ENCODE results near the gene DMRTB1.

The DMRTB1 gene

DNA sequence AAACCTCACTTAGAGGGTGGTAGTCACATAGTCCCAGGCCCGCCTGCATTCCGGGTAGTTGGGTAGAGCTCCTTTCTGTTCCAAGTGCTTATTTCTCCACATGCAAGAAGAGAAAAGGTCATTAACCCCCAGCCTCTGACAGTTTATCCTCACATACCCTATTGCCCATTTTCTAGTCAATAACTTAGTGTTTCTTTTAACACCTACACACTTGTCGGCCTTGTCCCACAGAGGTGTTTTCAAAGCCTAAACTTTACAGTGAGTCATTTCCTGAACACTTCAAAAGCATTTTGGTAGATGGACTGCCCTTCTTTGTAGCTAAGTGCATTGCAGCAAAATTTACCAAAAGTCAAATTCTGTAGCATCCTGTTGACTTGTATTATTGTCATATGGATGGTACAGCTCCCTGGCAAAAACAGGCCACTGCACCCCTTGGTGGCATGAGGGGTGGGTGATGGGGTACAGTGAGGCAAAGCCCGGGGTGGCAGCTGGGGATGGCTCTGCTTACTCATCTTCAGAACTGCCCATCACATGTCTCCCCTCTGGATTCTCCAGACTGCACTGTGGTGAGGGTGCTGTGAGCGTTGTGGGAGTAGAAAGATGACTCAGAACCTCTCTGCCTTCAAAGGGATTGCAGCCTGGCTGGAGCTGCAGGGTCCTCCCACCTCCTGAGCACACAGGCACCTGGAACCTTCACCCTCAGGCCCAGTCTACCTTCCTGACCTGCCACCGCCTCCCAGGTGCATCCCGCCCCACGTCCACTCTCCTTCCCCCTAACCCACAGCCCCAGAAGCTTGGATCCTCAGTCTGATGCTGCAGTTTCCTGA, 45.8 kb upstream of the DMRTB1 start:
- peak; percentile 40 for DNase-seq (ENCODE audit: low read depth)
- no peak overlapping the region for H3K4me3 ChIP-seq (ENCODE audit: control insufficient read depth, low read depth, low read length)
- TF ChIP-seq, protein P1, sequence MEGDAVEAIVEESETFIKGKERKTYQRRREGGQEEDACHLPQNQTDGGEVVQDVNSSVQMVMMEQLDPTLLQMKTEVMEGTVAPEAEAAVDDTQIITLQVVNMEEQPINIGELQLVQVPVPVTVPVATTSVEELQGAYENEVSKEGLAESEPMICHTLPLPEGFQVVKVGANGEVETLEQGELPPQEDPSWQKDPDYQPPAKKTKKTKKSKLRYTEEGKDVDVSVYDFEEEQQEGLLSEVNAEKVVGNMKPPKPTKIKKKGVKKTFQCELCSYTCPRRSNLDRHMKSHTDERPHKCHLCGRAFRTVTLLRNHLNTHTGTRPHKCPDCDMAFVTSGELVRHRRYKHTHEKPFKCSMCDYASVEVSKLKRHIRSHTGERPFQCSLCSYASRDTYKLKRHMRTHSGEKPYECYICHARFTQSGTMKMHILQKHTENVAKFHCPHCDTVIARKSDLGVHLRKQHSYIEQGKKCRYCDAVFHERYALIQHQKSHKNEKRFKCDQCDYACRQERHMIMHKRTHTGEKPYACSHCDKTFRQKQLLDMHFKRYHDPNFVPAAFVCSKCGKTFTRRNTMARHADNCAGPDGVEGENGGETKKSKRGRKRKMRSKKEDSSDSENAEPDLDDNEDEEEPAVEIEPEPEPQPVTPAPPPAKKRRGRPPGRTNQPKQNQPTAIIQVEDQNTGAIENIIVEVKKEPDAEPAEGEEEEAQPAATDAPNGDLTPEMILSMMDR (IDR thresholded peaks at IDR 0.05; ENCODE audit: control insufficient read depth, insufficient read depth, low read depth, low read length, missing control alignments): no peak

DNA sequence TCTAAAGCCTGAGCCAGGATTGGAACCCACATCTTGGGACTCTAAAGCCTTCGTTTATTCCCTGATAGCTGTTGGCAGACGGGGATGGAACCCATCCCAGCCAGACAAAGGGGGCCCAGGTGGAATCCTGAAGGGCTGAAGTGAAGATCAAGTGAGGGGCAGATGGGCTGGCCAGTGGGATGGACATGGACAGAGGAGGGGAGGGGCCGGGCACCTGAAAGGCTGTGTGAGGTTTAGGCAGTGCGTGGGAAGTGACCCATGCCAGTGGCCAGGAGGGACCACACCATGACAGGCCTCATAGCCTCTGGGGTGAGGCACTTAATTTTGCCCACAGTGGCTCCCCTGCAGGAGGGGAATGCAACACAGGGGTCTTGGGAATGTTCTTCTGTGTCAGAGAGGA, 44.6 kb upstream of the DMRTB1 start:
- no peak for DNase-seq (ENCODE audit: low read depth)
- TF ChIP-seq, protein P1 (IDR thresholded peaks at IDR 0.05; ENCODE audit: control insufficient read depth, insufficient read depth, low read depth, low read length, missing control alignments): no peak

DNA sequence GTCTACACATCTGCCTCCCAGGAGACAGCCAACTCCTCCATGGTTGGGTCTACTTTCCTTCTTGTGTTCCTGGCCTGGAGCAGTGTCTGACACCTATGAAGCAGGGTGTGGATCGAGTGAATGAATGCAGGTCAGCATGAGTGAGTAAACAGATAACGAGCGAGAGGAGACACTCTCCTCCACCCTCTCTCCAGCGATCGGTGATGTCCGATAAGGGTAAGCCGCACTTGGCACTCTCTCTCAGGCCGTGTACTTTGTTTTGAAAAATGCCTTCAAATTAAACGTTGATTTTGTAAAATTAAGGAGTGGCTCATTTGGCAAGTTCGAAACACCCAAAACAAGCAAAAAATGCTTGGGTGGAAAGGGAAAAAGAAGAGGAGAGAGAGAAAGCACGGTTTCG, 43.8 kb upstream of the DMRTB1 start:
- H3K4me3 ChIP-seq (ENCODE audit: control insufficient read depth, low read depth, low read length): no peak overlapping the region
- TF ChIP-seq, protein P1 (IDR thresholded peaks at IDR 0.05; ENCODE audit: control insufficient read depth, insufficient read depth, low read depth, low read length, missing control alignments): no peak
- DNase-seq (ENCODE audit: low read depth): no peak

More for the DNA sequence above, 44.6 kb upstream of the DMRTB1 start:
- H3K4me3 ChIP-seq (ENCODE audit: control insufficient read depth, low read depth, low read length): no peak overlapping the region

DNA sequence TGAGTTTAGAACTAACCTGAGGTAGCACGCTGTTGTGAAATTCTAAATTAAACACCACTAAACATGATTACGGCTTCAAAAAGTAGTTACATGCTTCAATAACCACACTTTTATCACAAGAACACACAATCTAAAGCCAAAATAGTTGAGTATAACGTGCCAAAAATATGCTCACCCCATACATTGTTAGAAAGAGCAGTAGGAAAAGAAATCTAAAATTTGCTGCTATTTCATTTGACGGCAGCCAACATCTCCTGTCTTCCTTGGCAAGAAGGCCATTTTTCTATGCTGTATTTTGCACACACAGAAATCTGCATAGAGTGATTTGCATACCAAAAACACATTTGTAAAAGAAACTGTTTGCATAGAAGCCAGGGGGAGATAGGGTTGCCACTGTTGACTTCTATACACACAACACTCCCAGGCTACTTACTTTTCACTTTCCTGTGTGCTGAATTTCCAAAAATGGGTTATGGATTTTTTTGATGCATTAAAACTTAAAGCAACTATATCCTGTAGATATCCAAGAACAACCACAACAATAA, 42.9 kb upstream of the DMRTB1 start:
- H3K4me3 ChIP-seq (ENCODE audit: control insufficient read depth, low read depth, low read length): no peak overlapping the region
- TF ChIP-seq, protein P1 (IDR thresholded peaks at IDR 0.05; ENCODE audit: control insufficient read depth, insufficient read depth, low read depth, low read length, missing control alignments): no peak
- DNase-seq (ENCODE audit: low read depth): no peak

DNA sequence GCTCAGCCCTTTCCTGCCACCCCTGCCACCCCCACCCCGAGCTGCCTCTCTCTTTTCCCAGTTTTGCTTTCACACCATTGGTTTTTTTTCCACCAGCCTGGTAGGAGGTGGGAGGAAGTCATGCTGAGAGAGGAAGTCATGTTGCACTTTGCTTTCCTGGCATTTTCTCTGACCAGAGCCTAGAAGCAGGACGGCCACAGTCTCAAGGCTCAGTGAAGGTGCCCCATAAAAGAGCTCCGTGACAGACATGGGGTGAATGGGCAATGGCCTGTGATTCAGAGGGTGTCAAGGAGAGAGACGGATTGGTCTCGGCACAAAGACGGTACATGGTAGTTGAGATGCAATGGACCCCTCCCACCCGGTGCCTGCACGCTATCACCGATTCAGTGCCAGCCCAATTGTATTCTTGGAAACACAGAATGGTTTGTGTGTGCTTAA, 42.1 kb upstream of the DMRTB1 start:
- no peak for DNase-seq (ENCODE audit: low read depth)
- TF ChIP-seq, protein P1 (IDR thresholded peaks at IDR 0.05; ENCODE audit: control insufficient read depth, insufficient read depth, low read depth, low read length, missing control alignments): no peak

DNA sequence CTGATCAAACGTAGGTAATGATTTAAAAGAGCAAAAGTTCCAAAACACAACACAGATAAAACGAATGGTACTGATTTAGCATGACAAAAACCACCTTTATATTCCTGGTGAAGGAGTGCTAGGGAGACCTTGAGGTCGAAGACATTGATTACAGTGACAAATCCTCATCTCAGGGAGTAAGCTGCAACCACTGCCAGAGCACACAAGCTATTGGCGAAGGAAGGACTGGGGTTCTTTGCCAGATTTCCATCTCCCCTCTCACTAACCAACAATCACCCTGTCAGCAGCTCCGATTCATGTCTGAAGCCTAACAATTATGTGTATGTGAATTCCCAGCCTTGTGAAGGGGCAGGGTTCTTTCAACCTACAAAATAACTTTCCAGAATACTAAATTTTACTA, 40.2 kb upstream of the DMRTB1 start:
- DNase-seq (ENCODE audit: low read depth): no peak
- H3K4me3 ChIP-seq (ENCODE audit: control insufficient read depth, low read depth, low read length): no peak overlapping the region
- TF ChIP-seq, protein P1 (IDR thresholded peaks at IDR 0.05; ENCODE audit: control insufficient read depth, insufficient read depth, low read depth, low read length, missing control alignments): no peak

More for the DNA sequence above, 42.1 kb upstream of the DMRTB1 start:
- H3K4me3 ChIP-seq (ENCODE audit: control insufficient read depth, low read depth, low read length): no peak overlapping the region
